ENCODE data around the gene APP.

DNA sequence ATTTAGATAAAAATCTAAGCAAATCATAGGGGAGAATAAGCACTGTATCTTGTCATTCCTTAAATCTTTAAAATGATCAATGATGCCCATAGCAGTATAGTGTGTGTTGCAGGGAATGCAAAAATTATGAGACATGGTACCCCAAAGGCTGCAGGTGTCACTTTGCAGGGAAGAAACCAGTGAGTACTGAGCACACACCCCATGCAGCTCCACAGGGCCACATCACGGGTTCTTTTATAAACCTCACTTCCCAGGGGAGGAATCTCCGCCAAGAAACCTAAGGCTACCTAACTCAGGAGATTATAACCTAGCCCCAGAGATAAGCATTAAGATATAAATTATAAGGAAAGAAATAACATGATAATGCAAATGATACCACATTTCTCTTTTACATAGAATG lies 115.6 kb downstream of the APP start:
- TF ChIP-seq, protein P1, sequence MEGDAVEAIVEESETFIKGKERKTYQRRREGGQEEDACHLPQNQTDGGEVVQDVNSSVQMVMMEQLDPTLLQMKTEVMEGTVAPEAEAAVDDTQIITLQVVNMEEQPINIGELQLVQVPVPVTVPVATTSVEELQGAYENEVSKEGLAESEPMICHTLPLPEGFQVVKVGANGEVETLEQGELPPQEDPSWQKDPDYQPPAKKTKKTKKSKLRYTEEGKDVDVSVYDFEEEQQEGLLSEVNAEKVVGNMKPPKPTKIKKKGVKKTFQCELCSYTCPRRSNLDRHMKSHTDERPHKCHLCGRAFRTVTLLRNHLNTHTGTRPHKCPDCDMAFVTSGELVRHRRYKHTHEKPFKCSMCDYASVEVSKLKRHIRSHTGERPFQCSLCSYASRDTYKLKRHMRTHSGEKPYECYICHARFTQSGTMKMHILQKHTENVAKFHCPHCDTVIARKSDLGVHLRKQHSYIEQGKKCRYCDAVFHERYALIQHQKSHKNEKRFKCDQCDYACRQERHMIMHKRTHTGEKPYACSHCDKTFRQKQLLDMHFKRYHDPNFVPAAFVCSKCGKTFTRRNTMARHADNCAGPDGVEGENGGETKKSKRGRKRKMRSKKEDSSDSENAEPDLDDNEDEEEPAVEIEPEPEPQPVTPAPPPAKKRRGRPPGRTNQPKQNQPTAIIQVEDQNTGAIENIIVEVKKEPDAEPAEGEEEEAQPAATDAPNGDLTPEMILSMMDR (conservative IDR thresholded peaks at IDR 0.05; ENCODE audit: low read length): no peak
- no peak for TF ChIP-seq EZH2phosphoT487 (IDR thresholded peaks at IDR 0.05; ENCODE audit: borderline replicate concordance, low read depth, low read length)
